ENCODE data around the gene DLK2.
A peak's percentile ranks its signal among the peaks of the same experiment; 100 is the strongest.
"Not testable (repeated sequence)": the region's sequence is repeated elsewhere in the genome, so short reads cannot be mapped to it uniquely, and the experiment has no call there.

DLK2 gene

GRCh38 chr6:43451939-43452338 is 3.4 kb downstream of the DLK2 start:
- no peak for DNase-seq

- DNase-seq: no peak
Observed at GRCh38 chr6:43451348-43451747, 4.0 kb downstream of the DLK2 start.

- no peak for DNase-seq
Observed at GRCh38 chr6:43450699-43451131, 4.6 kb downstream of the DLK2 start.

GRCh38 chr6:43448916-43449315 is 6.4 kb downstream of the DLK2 start:
- no peak for DNase-seq

GRCh38 chr6:43447604-43448003 is 7.7 kb downstream of the DLK2 start:
- DNase-seq: no peak

GRCh38 chr6:43445576-43445975 is 9.8 kb downstream of the DLK2 start:
- DNase-seq: no peak

- no peak for DNase-seq
Observed at GRCh38 chr6:43444582-43444981, 10.8 kb downstream of the DLK2 start.

GRCh38 chr6:43444036-43444435 is 11.3 kb downstream of the DLK2 start:
- DNase-seq: no peak

- no peak for DNase-seq
Observed at GRCh38 chr6:43442935-43443334, 12.4 kb downstream of the DLK2 start.

GRCh38 chr6:43437700-43438099 is 17.6 kb downstream of the DLK2 start:
- DNase-seq: no peak

- no peak for DNase-seq
Observed at GRCh38 chr6:43436577-43437282, 18.6 kb downstream of the DLK2 start.

- DNase-seq: no peak
Observed at GRCh38 chr6:43435682-43436437, 19.5 kb downstream of the DLK2 start.

- DNase-seq: no peak
Observed at GRCh38 chr6:43434943-43435342, 20.4 kb downstream of the DLK2 start.

GRCh38 chr6:43434001-43434840 is 21.1 kb downstream of the DLK2 start:
- no peak for DNase-seq

GRCh38 chr6:43433148-43433547 is 22.2 kb downstream of the DLK2 start:
- DNase-seq: no peak

GRCh38 chr6:43432009-43432945 is 23.1 kb downstream of the DLK2 start:
- no peak for DNase-seq

GRCh38 chr6:43428874-43429273 is 26.5 kb downstream of the DLK2 start:
- no peak for DNase-seq

GRCh38 chr6:43428112-43428570 is 27.2 kb downstream of the DLK2 start:
- DNase-seq: no peak

GRCh38 chr6:43427406-43428111 is 27.8 kb downstream of the DLK2 start, which contains the start of gene ABCC10:
TSS of gene ABCC10 (plus strand) at chr6:43427541. CDS start at chr6:43427979, 438 bp downstream.
- peak; percentile 97 for DNase-seq

- DNase-seq: no peak
Observed at GRCh38 chr6:43426928-43427405, 28.4 kb downstream of the DLK2 start.

GRCh38 chr6:43425083-43425482 is 30.3 kb downstream of the DLK2 start:
- not testable (repeated sequence) for DNase-seq

All from activated CD4-positive, alpha-beta T cell treated with anti-CD3 and anti-CD28 coated beads for 48 hours (primary cell).